Endothelial cell of umbilical vein (primary cell): ENCODE results near the gene GALNT8. TPM values are rescaled to one million over a fixed set of nuclear protein-coding genes. Genes with fewer than 3 reads are reported as not detected.

Experiments used
- BruUV-seq: library from RNA; stranded (reverse); fragments of 400-500 nt; replicated peaks from 2 replicates; lab custom pipeline; 2021; lab: Mats Ljungman, UMichigan
- CTCF ChIA-PET: fragments of 300-600, 350-600 bp; sonication (Branson Sonifier 250); formaldehyde crosslinking; loops from one replicate; lab custom pipeline; 2021; ENCODE audit warnings: antibody characterized with exemption, inconsistent platforms; lab: Charles Lee
- POLR2A ChIA-PET: fragments of 300-600, 350-600 bp; sonication (Branson Sonifier 250); formaldehyde crosslinking; loops from one replicate; lab custom pipeline; 2021; ENCODE audit warnings: antibody characterized with exemption, inconsistent platforms; lab: Charles Lee
- DNase-seq: peaks from one replicate; pipeline ENCODE4 v3.0.0-alpha.2; 2011; ENCODE audit warnings: low read depth, low spot score
- FAIRE-seq: peaks from 2 replicates; lab custom pipeline; 2011; peaks lifted over from hg19 to GRCh38; lab: Jason Lieb, UNC
- H2AFZ ChIP-seq: 2 replicates; pipeline ENCODE4 v1.6.0; 2012; ENCODE audit warnings: low read depth, low read length, control low read depth, inconsistent platforms
- H3K27ac ChIP-seq: 2 replicates; pipeline ENCODE4 v1.5.1; 2011; ENCODE audit warnings: low read depth, mild to moderate bottlenecking, control low read depth, low read length, moderate library complexity; ENCODE audit not compliant: insufficient read depth
- H3K27me3 ChIP-seq, 2 experiments: 2 replicates each; pipeline versions ENCODE4 v1.6.0 to v1.6.1; 2011; ENCODE audit warnings: low read length in 2 of 2, mixed read lengths in 1 of 2; ENCODE audit not compliant: control insufficient read depth in 2 of 2, insufficient read depth in 2 of 2
- H3K36me3 ChIP-seq, 2 experiments: 2 replicates in 1 of 2; 3 replicates in 1 of 2; pipeline ENCODE4 v1.5.1; 2011; ENCODE audit warnings: low read length in 2 of 2, mild to moderate bottlenecking in 1 of 2, moderate library complexity in 1 of 2; ENCODE audit not compliant: control insufficient read depth in 2 of 2, insufficient read depth in 2 of 2; ENCODE audit errors: extremely low read depth in 1 of 2
- H3K4me1 ChIP-seq: 3 replicates; pipeline ENCODE4 v1.5.1; 2011; ENCODE audit warnings: mild to moderate bottlenecking, low read length; ENCODE audit not compliant: control insufficient read depth, insufficient read depth; ENCODE audit errors: extremely low read depth
- H3K4me2 ChIP-seq: 2 replicates; pipeline ENCODE4 v1.6.1; 2011; ENCODE audit warnings: low read length, control low read depth, mixed read lengths; ENCODE audit not compliant: insufficient read depth
- H3K4me3 ChIP-seq, 3 experiments: fragments of 200-600 bp in 1 of 3; sonication (generic), shearing (Covaris generic) in 1 of 3; replicated peaks in 1 of 3; 2 replicates each; pipeline ENCODE4 v1.5.1; 2011 to 2016; ENCODE audit warnings: control low read depth in 3 of 3, low read length in 3 of 3, mild to moderate bottlenecking in 2 of 3, inconsistent platforms in 1 of 3, low read depth in 1 of 3, moderate library complexity in 1 of 3; ENCODE audit not compliant: insufficient read depth in 1 of 3
- H3K79me2 ChIP-seq: 2 replicates; pipeline ENCODE4 v1.6.0; 2012; ENCODE audit warnings: low read length, inconsistent platforms; ENCODE audit not compliant: control insufficient read depth, insufficient read depth
- H3K9ac ChIP-seq: replicated peaks from 2 replicates; pipeline ENCODE3; 2011; ENCODE audit warnings: low read length, control low read depth; ENCODE audit not compliant: insufficient read depth; ENCODE audit errors: extremely low read depth
- H3K9me1 ChIP-seq: replicated peaks from 3 replicates; pipeline ENCODE4 v1.6.0; 2011; ENCODE audit warnings: mild to moderate bottlenecking, low read length; ENCODE audit not compliant: control insufficient read depth, insufficient read depth; ENCODE audit errors: extremely low read depth
- H3K9me3 ChIP-seq: replicated peaks from 2 replicates; pipeline ENCODE4 v1.5.1; 2012; ENCODE audit warnings: low read length, inconsistent platforms; ENCODE audit not compliant: control insufficient read depth, insufficient read depth
- H4K20me1 ChIP-seq: replicated peaks from 2 replicates; pipeline ENCODE3; 2011; ENCODE audit warnings: mild to moderate bottlenecking, low read length; ENCODE audit not compliant: control insufficient read depth, insufficient read depth; ENCODE audit errors: extremely low read depth
- CTCF ChIP-seq, 2 donors: IDR thresholded peaks; 1 replicate in 1 of 2; 2 replicates in 1 of 2; pipeline ENCODE4 v1.5.1; 2011; ENCODE audit warnings: low read length in 2 of 2, mild to moderate bottlenecking in 2 of 2, moderate library complexity in 2 of 2, control low read depth in 1 of 2, inconsistent platforms in 1 of 2, low read depth in 1 of 2; ENCODE audit not compliant: insufficient read depth in 1 of 2; ENCODE audit errors: extremely low read depth in 1 of 2
- EZH2 ChIP-seq: IDR thresholded peaks from 2 replicates; pipeline ENCODE4 v1.6.1; 2012; ENCODE audit warnings: borderline replicate concordance, low read depth, mild to moderate bottlenecking, moderate library complexity, low read length, inconsistent platforms; ENCODE audit not compliant: severe bottlenecking
- FOS ChIP-seq: IDR thresholded peaks from 2 replicates; pipeline ENCODE4 v1.6.1; 2011; ENCODE audit warnings: mild to moderate bottlenecking, low read length, moderate library complexity, borderline replicate concordance; ENCODE audit not compliant: insufficient read depth
- GATA2 ChIP-seq: IDR thresholded peaks from 2 replicates; pipeline ENCODE4 v1.7.0; 2011; ENCODE audit warnings: low read depth, mild to moderate bottlenecking, moderate library complexity, mixed read lengths, low read length; ENCODE audit not compliant: insufficient read length, insufficient read depth
- JUN ChIP-seq: IDR thresholded peaks from 2 replicates; pipeline ENCODE4 v1.6.1; 2011; ENCODE audit warnings: borderline replicate concordance, low read depth; ENCODE audit not compliant: insufficient read length, insufficient read depth
- MAX ChIP-seq: IDR thresholded peaks from 2 replicates; pipeline ENCODE4 v1.6.1; 2011; ENCODE audit not compliant: insufficient read depth, insufficient read length
- MYC ChIP-seq: IDR thresholded peaks from one replicate; pipeline ENCODE4 v1.6.1; 2011; ENCODE audit warnings: mild to moderate bottlenecking, low read depth, low read length
- POLR2A ChIP-seq: IDR thresholded peaks from 2 replicates; pipeline ENCODE4 v1.6.1; 2012; ENCODE audit warnings: low read depth, mild to moderate bottlenecking, control low read depth, low read length
- POLR2AphosphoS5 ChIP-seq: IDR thresholded peaks from 2 replicates; pipeline ENCODE4 v1.6.1; 2012; ENCODE audit warnings: low read depth, mild to moderate bottlenecking, control low read depth, low read length, moderate library complexity; ENCODE audit not compliant: insufficient read depth
- dilution Hi-C: fragments of 300-500 bp; cut with MboI; formaldehyde crosslinking; loops from one replicate; pipeline ENCODE4 v1.15.0; 2019; ENCODE audit warnings: low sequenced_read_pairs; ENCODE audit not compliant: extremely low pct_ligation_motif_present
- intact Hi-C: fragments of 100-400 bp; cut with micrococcal nuclease; formaldehyde crosslinking; loops from one replicate; pipeline ENCODE4 v1.10.0; 2022
- polyA plus RNA-seq, 4 experiments: library from polyadenylated mRNA; depleted of rRNA in 3 of 4; stranded (reverse) in 3 of 4; unstranded in 1 of 4; fragments of >200 nt; gene quantifications; 2 replicates each; pipeline versions ENCODE4 v1.2.1 to v1.2.3, GENCODE V29; 2011 to 2012; ENCODE audit warnings: missing spikeins in 1 of 4
- total RNA-seq: library from RNA; stranded (reverse); gene quantifications from 2 replicates; pipeline ENCODE4 v1.2.3, GENCODE V29; 2021

Gene GALNT8
- total and polyA plus RNA-seq, 2 donors (not counting 3 experiments of a cell fraction or from before 2014, with no cell fraction given) = 0.03 to 0.09 TPM

- POLR2A ChIA-PET = no interaction called here
- Histone ChIP-seq H3K4me3 (no peak overlapping the region), H3K9ac (no peak overlapping the region), H3K27ac (no peak overlapping the region), H3K4me1 (no peaks in the 10 kb centered on the region), H3K27me3 (peaks cover 0 to 10% of the 10 kb centered on the region in 2 experiments), H3K4me2 (no peak overlapping the region), H3K36me3 (no peaks in the 10 kb centered on the region), H4K20me1 (no peaks in the 10 kb centered on the region), H3K9me1 (no peaks in the 10 kb centered on the region), H2AFZ (no peak overlapping the region), H3K9me3 (no peaks in the 10 kb centered on the region), H3K79me2 (no peaks in the 10 kb centered on the region)
- CTCF ChIA-PET = no interaction called here
- FAIRE-seq = no peak
- TF ChIP-seq EZH2 (no peak), CTCF (IDR thresholded peaks at IDR 0.05; ENCODE audit: extremely low read depth in 1 of 2, insufficient read depth in 1 of 2, low read depth in 1 of 2, low read length in 2 of 2) (no peak), MAX (no peak), MYC (no peak), POLR2A (no peak), POLR2AphosphoS5 (no peak), JUN (no peak), FOS (no peak), GATA2 (no peak)
- DNase-seq = no peak
- BruUV-seq = no TSS peak
- dilution Hi-C loops (no loop called here), intact Hi-C loops (no loop called here)
Observed at GRCh38 chr12:4710113-4710512, 10.1 kb upstream of the GALNT8 start.
